HG03469 (cell line): ENCODE measurements around the gene CROCC2.
"Not testable (repeated sequence)": the region's sequence is repeated elsewhere in the genome, so short reads cannot be mapped to it uniquely, and the experiment has no call there.

Source experiments
- ATAC-seq: cut with Tn5 transposase; IDR thresholded peaks from one replicate; pipeline ENCODE4 v1.9.1; 2021; ENCODE audit warnings: mild to moderate bottlenecking, moderate library complexity, moderate number of reproducible peaks; ENCODE audit not compliant: unreplicated experiment

CROCC2 gene

GRCh38 chr2:240964704-240965295 is 58.7 kb downstream of the CROCC2 start:
- ATAC-seq, result no peak

DNA sequence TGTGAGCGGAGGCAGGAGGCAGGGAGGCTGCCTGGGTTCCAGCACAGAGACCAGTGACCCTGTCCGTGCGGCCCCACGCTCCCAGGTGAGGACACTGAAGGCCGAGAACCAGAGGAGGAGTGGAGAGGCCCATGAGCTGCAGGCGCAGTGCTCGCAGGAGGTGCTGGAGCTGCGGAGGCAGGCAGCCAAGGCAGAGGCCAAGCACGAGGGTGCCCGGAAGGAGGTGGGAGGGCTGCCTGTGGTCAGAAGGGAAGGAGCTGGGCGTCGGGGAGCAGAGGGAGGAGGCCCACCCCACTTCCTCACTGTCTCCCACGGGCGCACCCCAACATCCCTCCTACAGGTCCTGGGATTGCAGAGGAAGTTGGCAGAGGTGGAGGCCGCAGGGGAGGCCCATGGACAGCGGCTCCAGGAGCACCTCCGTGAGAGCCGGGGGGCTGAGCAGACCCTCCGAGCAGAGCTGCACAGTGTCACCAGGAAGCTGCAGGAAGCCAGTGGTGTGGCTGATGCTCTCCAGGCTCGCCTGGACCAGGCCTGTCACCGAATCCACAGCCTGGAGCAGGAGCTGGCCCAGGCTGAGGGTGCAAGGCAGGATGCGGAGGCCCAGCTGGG is 59.3 kb downstream of the CROCC2 start:
- no peak for ATAC-seq

DNA sequence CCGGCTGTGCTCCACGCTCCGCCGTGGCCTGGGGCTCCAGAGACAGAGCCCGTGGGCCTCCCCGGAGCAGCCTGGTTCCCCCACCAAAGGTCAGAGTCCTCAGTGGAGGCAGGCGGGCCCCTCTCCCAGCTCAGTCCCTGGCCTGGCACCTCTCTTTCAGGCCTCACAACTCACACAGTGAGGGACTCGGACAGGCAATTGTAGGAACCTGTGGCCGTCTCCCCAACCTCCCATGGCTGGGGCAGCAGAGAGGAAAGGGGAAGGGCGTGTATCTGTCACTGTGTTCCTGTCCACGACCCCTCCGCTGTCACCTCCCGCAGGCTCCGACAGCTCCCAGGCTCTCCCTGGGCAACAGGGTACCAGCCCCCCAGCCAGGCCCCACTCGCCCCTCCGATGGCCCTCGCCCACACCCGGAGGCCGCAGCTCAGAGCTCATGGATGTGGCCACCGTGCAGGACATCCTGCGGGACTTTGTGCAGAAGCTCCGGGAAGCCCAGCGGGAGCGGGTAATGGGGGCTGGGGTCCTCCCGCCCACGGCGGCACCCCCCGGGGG is 59.8 kb downstream of the CROCC2 start:
- ATAC-seq, result no peak

DNA sequence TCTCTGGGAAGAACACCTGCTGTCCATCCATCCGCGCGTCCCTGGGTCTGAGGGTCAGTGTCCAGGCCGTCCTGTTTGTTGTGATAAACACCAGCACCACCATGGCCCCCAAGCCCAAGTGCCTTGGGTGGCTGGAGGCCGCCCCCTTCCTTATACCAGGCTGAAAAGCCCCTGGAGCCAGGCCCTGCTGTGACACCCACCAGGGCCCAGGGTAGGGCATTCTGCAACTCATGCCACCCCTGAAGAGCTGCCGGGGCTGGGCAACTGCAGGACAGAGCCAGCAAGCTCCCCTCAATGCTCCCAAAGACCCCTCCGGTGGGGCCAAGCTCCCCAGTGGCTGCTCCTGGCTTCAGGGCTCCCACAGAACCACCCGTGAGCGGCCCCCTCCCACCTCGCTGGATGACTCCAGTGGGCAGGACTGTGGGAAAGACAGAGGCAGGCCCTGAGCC is 60.3 kb downstream of the CROCC2 start:
- ATAC-seq, result no peak

DNA sequence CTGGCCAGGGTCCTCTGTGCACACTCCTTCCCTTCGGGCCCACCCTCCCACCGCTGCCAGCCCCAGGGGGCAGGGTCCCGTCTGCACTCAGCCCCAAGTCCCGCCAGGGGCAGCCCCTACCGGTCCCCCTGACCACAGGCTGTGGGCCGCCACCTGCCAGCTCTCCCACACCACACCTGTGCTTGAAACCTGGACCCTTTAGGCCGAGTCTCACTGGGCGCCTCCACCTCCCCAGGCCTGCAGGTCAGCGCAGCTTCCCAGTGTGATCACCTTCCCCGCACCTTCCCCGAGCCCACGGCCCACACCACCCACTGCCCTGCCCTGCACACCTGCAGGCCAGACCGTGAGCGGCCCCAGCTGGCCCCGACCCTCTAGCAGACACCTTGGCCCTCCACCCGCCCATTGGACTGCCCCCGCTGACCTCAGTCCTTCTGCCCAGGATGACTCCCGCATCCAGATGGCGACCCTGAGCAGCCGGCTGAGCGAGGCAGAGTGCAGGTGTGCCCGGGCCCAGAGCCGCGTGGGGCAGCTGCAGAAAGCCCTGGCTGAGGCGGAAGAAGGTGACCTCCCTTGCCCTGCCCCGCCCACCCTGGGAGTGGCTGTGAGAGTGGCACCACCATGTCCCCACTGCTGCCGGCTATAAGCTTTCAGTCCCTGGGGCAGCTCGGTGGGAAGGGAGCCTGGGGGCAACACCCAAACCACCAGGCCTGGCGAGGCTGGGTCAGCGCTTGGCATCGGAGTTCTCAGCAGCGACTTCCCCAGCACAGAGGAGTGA is 61.0 kb downstream of the CROCC2 start:
- no peak for ATAC-seq

DNA sequence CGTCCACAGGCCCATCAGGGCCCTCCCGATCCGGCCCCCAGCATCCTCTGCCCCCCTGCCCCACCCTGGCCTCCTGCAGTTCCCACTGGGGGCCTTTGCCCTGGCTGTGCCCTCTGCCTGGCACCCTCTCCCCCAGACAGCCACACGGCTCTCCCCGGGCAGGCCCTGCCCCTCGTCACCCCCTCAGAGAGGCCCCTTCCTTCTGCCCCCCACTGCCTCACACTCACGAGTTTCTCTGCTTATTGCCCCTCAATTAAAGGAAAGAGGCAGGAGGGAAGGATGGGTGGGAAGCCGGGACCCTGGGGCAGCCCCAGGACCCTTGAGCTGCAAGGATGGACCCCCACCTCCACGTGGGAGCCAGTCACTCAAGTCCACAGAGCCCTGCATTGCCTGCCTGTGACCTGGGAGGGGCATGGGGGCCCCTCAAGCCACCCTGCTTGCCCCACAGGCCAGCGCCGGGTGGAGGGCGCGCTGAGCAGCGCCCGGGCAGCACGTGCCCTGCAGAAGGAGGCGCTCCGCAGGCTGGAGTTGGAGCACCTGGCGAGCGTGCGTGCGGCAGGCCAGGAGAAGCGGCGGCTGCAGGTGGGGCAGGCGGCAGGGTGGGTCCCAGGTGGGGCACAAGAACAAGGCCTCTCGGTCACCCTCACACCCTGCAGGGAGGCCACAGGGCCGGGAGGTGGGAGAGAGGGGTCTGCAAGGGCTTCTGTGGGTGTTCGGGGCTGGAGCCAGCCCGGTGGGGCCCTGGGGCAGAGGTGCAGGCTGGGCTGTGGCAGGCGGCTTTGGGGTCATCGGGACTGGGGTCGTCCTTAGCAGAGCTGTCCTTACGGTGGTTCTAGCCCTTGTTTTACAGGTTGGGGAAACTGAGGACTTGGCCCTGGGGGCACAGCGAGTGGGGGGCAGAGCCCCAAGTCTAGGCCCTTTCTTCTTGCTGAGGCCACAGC is 61.8 kb downstream of the CROCC2 start:
- no peak for ATAC-seq

DNA sequence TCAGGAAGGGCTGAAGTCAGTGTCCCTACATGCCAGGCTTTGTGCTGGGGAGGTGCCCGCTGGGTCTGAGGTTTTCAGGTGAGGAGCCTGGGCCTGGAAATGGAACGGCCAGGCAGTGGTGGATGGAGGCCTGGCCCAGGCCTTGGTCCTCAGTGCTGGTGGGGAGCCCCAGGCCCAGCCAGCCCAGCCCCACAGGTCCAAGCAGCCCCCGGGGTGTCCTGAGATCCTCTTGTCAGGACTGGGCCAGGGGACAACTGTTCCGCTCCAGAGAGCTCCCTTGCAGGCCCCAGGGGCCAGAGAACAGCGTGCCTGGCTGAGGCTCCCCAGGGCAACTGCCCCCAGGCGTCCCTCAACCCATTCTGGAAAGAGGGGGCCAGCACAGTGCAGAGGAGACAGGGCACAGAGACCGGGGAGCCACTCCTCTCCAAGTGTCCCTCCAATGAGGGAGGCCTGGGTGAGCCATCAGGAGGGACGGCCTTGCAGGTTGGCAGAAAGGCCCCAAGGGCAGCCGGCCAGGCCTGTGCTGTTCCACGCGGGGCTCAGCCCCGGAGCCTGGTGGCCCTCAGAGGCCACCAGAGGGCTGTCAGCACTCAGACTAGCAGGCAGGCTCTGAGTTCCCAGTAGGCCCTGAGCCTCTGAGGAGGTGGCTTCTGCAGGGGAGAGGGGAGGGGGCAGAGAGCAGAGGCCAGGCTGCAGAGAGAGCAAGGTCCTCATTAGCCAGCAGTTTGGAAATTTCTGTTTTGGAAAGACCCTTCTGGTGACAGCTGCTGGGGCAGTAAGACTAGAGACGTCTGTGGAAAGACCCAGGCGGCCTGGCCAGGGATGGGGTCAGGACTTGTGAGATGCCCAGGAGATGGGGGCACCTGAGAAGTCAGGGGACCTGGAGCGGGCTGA is 62.8 kb downstream of the CROCC2 start:
- no peak for ATAC-seq

DNA sequence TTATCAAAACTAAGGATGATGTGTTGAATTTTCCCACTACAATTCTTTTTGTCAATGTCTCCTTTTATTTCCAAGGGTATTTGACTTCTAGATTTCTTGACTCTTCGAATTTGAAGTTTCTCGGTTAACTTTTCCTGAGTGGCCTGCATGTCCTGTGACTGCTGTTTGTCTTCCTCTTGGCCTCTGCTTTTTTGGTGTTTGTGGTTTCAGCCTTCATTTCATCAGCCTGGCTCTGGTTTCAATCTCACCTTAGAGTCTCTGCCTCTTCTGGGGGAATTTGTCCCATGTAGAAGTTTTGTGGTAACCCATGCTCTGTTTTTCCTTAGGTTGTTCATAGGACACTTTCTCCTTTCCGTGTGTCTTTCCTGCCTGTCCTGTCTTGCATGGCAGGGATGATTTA is 64.0 kb downstream of the CROCC2 start:
- no peak for ATAC-seq

DNA sequence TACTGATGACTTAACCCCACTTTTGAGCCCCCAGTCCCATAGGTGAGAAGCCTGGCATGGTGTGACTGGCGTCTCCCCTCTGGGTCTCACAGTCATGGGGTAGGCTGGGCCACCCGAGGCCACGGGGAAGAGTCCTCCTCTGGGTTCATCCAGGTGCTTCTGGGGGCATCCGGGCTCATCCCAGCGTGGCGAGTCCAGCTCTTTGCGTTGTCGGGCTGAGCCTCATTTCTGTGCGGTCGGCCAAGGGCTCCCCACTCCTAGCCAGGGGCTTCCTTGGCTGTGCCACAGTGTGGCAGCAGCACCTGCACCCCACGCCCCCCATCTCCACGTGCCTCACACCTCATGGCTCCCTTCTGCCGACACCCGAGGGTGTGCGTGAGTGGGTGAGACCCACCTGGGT is 64.7 kb downstream of the CROCC2 start:
- ATAC-seq, result no peak

- no peak for ATAC-seq
Measured at GRCh38 chr2:240972201-240972600, 66.1 kb downstream of the CROCC2 start.

DNA sequence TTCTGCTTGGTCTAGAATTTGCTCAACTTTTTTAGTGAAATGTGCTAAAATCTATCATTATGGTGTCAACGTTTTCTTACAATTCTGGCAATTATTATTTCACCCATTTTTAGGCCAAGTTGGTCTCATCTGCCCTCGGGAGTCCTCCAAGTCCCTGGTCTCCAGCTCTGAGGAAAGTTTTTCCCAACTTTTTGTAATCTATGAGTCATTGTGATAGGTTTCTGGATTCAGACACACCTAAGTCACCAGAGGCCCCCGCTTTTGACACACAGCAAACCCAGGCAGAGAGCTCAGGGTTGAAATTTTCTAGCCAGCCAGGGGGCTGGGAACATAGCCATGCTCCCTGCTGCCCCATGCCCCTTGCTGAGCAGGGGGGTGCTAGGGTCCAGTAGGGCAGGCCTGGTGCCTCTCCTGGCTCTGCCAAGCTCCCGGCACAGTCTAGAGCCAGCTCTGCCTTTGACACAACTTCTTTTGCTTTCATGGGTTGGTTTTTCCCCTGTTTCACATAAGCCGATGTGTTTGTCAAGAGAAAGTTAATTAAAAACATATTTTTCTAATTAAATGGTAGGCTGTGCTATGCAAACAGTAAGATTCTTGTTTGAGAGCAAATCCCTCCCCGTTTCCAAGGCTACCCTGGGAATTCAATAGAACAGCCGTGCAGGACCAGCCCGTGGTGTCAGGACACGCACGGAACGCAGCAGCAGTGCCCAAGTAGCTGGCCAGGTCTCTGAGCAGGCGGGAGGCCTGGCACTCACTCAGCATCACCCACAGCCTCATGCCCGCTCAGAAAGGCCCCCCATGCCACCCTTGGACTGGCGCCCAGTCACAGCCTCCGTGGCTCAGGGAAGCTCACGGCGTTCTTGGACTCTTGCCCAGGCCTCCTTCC is 66.7 kb downstream of the CROCC2 start:
- ATAC-seq, result no peak

DNA sequence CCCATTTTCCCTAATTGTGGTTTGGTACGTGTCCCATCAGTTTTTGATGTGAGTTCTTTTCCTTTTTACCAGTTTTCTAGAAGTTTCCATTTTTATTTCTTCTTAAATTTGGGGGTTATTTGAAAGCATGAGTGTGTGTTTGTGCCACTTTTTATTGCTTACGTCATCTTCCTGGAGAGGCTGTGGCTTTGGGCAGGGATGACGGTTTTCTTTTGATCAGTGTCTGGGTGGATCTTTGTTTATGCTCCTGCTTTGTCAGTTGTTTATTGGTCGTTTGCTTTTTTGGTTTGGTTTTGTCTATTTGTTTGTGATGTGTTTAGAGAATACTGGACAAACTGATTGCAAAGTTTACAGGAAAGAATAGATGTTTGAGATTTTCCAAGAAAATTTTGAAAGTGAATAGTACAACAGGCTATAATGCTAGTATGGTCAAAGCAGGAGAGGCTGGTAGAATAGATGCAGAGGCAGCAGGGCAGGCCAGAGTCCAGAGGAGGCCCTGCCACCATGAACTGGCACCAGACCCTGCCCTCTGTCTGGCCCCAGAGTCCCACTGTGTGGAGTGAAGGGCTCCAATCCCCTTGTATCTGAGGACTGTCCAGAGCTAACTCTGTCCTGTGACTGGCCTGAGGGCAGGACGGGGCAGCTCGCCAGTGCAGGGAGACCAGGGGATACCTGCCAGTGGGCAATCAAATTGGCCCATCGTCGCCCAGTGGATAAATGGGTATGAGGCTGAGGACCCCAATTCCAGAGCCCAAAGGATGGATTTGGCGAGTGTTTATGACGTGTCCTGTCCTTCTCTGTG is 68.8 kb downstream of the CROCC2 start:
- no peak for ATAC-seq

DNA sequence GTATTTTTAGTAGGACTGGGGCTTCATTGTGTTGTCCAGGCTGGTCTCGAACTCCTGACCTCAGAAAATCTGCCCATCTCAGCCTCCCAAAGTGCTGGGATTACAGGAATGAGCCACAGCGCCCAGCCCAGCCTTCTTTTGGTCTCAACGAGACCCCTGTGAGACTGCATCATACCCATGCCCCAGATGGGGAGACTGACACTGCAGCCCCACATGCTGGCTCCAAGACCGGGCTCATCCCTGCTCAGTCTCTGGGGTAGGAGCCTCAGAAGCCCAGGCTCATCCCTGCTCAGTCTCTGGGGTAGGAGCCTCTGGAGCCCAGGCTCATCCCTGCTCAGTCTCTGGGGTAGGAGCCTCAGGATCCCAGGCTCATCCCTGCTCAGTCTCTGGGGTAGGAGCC is 69.8 kb downstream of the CROCC2 start:
- not testable (repeated sequence) for ATAC-seq

DNA sequence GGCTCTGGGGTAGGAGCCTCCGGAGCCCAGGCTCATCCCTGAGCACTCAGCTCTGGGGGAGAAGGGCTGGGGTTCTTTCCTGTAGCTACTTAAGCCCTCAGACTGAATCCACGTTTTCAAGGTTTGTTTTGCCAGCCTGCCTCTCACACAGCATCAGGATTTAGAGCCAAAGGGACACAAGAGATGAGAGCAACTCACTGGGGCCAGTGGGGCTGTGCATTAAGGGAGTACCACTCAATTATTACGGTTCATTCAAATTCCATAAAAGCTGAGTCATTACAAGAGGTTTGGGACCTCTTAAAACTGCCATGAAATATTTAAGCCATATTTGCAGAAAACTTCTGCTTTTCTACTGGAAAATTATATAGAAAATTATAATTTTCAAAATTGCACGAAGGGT is 75.1 kb downstream of the CROCC2 start:
- no peak for ATAC-seq

DNA sequence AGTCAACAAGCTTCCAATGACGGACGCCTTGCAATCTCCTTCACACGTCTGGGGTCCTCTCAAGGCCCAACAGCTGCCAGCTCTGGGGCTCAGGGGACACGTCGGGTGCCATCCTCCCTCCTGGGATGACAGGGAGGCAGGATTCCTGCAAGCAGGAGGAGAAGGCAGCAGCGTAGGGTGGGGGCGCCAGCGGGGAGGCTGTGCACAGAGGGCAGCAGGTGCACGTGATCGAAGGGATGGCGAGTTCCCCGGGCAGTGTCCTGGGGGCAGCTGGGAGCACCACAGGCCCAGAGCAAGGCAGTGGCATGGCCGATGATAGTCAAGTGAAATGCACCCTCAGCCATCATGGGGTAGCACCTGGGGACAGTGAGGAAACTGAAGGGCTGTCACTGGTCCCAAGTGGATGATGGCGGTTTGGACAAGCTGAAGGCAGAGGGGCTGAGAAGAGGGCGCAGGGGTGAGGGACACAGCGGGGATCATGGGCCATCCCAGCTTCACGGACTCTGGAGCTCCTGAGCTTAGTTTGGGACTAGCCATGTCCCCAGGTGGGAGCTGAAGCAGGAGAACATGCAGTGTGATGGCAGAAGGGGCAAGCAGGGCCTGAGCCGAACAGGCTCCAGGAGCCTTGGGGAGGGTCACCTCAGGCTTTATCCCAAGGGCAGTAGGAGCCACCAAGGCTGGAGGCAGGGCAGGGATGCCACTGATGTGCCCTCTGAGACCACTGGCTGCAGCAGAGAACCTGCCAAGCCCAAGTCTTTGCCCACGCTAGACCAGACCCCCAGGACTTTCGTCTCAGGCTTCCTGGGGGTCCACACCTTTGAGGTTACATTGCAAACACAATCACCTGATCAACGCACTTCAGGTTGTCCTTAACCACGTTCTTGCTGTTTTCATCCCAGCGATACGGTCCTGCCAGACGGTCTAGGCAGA is 76.0 kb downstream of the CROCC2 start:
- ATAC-seq, result no peak

- ATAC-seq, result no peak
Measured at GRCh38 chr2:240982821-240983281, 76.7 kb downstream of the CROCC2 start.
